Parathyroid adenoma (tissue), 2 donors: Measurements from ENCODE around the gene MTHFD2L.

Source experiments
- H2AFZ ChIP-seq: fragments of 300-600 bp; sonication (generic); one replicate; pipeline ENCODE4 v1.7.0; 2017; ENCODE audit warnings: antibody characterized with exemption, mild to moderate bottlenecking
- H3K27ac ChIP-seq: fragments of 300-600 bp; sonication (generic); one replicate; pipeline ENCODE4 v1.7.0; 2017
- H3K27me3 ChIP-seq: fragments of 300-600 bp; sonication (generic); one replicate; pipeline ENCODE4 v1.7.0; 2017; ENCODE audit warnings: low read length; ENCODE audit not compliant: control insufficient read depth, insufficient read depth
- H3K36me3 ChIP-seq: fragments of 300-600 bp; sonication (generic); one replicate; pipeline ENCODE4 v1.7.0; 2017; ENCODE audit warnings: low read length; ENCODE audit not compliant: control insufficient read depth, insufficient read depth
- H3K4me1 ChIP-seq: fragments of 300-600 bp; sonication (generic); one replicate; pipeline ENCODE4 v1.7.0; 2017; ENCODE audit warnings: control low read depth
- H3K4me2 ChIP-seq: fragments of 300-600 bp; sonication (generic); one replicate; pipeline ENCODE4 v1.7.0; 2017; ENCODE audit warnings: low read length
- H3K4me3 ChIP-seq: fragments of 300-600 bp; sonication (generic); one replicate; pipeline ENCODE4 v1.7.0; 2017; ENCODE audit warnings: low read depth, low read length
- H3K79me2 ChIP-seq: fragments of 300-600 bp; sonication (generic); one replicate; pipeline ENCODE4 v1.7.0; 2017; ENCODE audit warnings: control low read depth
- H3K9ac ChIP-seq: fragments of 300-600 bp; sonication (generic); one replicate; pipeline ENCODE4 v1.7.0; 2017; ENCODE audit warnings: mild to moderate bottlenecking
- H3K9me3 ChIP-seq: fragments of 300-600 bp; sonication (generic); one replicate; pipeline ENCODE4 v1.7.0; 2017; ENCODE audit warnings: low read length; ENCODE audit not compliant: control insufficient read depth
- TF ChIP-seq, protein P1 (sequence below): fragments of 300-600 bp; sonication (generic); IDR thresholded peaks from one replicate; pipeline ENCODE4 v1.7.0; 2017; ENCODE audit warnings: antibody characterized with exemption, mild to moderate bottlenecking
- donor health status: primary hyperparathyroidism.

Gene MTHFD2L

DNA sequence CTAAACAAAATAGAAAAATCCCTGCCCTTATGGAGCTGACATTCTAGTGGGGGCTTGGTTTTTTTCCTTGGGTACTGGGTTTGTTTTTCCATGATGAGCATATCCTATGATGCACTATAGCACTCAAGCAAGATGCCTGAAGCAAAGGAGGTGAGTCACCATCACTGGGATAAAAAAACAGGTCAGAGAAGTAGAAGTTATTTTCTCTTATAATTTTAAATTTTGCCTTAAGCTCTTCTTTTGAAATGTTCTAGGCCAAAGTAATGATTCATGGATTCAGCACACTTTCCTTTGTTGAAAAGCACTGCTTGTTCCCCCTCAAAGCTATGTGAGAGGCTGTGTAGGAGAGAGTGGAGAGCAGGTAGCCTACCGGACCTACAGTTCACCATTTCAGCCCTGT, 43.7 kb upstream of the MTHFD2L start:
- no peak overlapping the region for H3K27ac ChIP-seq
- H3K4me3 ChIP-seq, result no peak overlapping the region
- H3K4me1 ChIP-seq, result no peaks in the 10 kb centered on the region

DNA sequence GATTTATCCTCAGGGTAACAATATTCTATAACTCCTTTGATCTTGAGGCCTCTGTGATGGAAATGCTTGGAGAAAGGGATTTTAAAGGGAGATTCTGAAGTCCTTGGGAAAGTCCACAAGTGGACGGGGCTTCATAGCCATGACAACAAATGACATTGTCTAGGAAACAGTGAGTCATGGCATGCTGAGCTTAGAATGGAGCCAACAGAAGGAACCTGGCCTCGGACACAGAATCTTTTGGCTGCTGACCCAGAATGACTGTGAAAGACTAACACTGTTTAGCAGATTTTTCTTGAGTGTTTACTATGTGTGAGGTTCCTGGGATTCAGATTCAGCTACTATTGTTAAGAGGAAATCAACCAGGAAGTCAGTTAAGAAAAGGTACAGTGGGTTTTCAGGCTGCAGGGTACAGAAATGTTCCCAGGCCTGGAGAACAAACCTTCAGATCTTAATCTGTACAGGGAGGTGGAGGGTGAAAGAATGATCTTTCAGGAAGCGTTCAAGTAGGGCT, 40.8 kb upstream of the MTHFD2L start:
- no peak overlapping the region for H3K9ac ChIP-seq
- TF ChIP-seq, protein P1, sequence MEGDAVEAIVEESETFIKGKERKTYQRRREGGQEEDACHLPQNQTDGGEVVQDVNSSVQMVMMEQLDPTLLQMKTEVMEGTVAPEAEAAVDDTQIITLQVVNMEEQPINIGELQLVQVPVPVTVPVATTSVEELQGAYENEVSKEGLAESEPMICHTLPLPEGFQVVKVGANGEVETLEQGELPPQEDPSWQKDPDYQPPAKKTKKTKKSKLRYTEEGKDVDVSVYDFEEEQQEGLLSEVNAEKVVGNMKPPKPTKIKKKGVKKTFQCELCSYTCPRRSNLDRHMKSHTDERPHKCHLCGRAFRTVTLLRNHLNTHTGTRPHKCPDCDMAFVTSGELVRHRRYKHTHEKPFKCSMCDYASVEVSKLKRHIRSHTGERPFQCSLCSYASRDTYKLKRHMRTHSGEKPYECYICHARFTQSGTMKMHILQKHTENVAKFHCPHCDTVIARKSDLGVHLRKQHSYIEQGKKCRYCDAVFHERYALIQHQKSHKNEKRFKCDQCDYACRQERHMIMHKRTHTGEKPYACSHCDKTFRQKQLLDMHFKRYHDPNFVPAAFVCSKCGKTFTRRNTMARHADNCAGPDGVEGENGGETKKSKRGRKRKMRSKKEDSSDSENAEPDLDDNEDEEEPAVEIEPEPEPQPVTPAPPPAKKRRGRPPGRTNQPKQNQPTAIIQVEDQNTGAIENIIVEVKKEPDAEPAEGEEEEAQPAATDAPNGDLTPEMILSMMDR, result no peak
- H3K79me2 ChIP-seq, result no peaks in the 10 kb centered on the region

More for the DNA sequence above, 43.7 kb upstream of the MTHFD2L start:
- no peak overlapping the region for H3K9ac ChIP-seq
- H3K4me2 ChIP-seq, result no peak overlapping the region
- no peaks in the 10 kb centered on the region for H3K9me3 ChIP-seq
- TF ChIP-seq, protein P1, result no peak
- H2AFZ ChIP-seq, result no peak overlapping the region
- H3K36me3 ChIP-seq, result no peaks in the 10 kb centered on the region
- H3K79me2 ChIP-seq, result no peaks in the 10 kb centered on the region
- no peaks in the 10 kb centered on the region for H3K27me3 ChIP-seq

DNA sequence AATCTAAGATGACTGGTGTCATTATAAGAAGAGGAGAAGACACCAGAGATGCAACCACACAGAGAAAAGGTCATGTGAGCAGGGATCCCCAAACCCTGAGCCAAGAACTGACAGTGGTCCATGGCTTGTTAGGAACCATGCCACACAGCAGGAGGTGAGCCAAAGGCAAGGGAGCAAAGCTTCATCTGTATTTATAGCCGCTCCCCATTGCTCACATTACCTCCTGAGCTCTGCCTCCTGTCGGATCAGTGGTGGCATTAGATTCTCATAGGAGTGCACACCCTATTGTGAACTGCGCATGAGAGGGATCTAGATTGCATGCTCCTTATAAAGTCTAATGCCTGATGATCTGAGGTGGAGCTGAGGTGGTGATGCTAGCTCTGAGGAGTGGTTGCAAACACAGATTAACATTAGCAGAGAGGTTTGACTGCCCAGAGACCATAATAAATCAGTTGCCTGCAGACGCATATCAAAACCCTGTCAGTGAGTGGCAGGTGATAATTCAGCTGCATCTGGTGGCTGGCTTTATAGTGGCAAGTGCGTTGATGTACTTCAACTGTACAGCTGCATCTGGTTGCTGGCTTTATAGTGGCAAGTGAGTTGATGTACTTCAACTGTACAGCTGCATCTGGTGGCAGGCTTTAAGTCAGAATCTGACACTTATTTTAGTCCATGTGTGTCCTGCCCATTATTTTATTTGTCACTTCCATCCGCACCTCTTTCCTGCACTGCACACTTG, 39.1 kb upstream of the MTHFD2L start:
- Histone ChIP-seq H3K4me1 (no peaks in the 10 kb centered on the region), H3K4me3 (no peak overlapping the region), H3K9me3 (no peaks in the 10 kb centered on the region), H3K79me2 (no peaks in the 10 kb centered on the region), H3K9ac (no peak overlapping the region), H2AFZ (no peak overlapping the region), H3K27ac (no peak overlapping the region), H3K36me3 (no peaks in the 10 kb centered on the region), H3K4me2 (no peak overlapping the region), H3K27me3 (no peaks in the 10 kb centered on the region)
- TF ChIP-seq, protein P1, result no peak

More for the DNA sequence above, 40.8 kb upstream of the MTHFD2L start:
- H3K9me3 ChIP-seq, result no peaks in the 10 kb centered on the region
- no peaks in the 10 kb centered on the region for H3K27me3 ChIP-seq
- H2AFZ ChIP-seq, result no peak overlapping the region
- H3K4me1 ChIP-seq, result no peaks in the 10 kb centered on the region
- no peaks in the 10 kb centered on the region for H3K36me3 ChIP-seq
- H3K4me3 ChIP-seq, result no peak overlapping the region
- no peak overlapping the region for H3K4me2 ChIP-seq
- no peak overlapping the region for H3K27ac ChIP-seq

DNA sequence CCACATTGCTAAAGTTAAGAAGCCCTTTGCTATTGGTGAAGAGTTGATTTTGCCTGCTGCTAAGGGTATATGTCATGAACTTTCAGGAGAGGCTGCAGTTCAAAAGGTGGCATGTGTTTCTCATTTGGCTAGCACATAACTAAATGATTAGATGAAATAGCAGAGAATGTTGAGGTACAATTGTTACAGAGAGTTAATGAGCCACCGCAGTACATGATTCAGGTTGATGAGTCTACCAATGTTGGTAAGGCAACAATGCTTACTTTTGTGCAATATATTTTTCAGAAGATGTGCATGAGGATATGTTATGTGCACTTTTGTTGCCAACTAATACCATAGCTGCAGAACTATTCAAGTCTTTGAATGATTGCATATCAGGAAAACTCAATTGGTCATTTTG, 37.8 kb upstream of the MTHFD2L start:
- Histone ChIP-seq H3K4me2 (no peak overlapping the region), H3K27ac (no peak overlapping the region), H2AFZ (no peak overlapping the region), H3K4me1 (no peaks in the 10 kb centered on the region), H3K9me3 (no peaks in the 10 kb centered on the region), H3K36me3 (no peaks in the 10 kb centered on the region), H3K9ac (no peak overlapping the region), H3K4me3 (no peak overlapping the region), H3K27me3 (no peaks in the 10 kb centered on the region), H3K79me2 (no peaks in the 10 kb centered on the region)
- TF ChIP-seq, protein P1, result no peak
